GM23338 (cell line): ENCODE results near the gene LRMDA.

Experiments
- ZNF331 ChIP-seq: fragments of 250-450 bp; sonication (Bioruptor Pico); IDR thresholded peaks from 2 replicates; pipeline ENCODE4 v1.5.0; 2020; ENCODE audit warnings: low read depth, mild to moderate bottlenecking, moderate library complexity
- TF ChIP-seq, protein P1 (sequence below), 2 experiments: fragments of 200-600 bp in 1 of 2; sonication (generic) in 1 of 2; conservative IDR thresholded peaks; 2 replicates each; pipeline versions ENCODE4 v1.5.1 to v1.6.1; 2016 to 2017; ENCODE audit warnings: antibody characterized with exemption in 2 of 2, low read depth in 2 of 2, mild to moderate bottlenecking in 2 of 2, moderate library complexity in 1 of 2

DNA sequence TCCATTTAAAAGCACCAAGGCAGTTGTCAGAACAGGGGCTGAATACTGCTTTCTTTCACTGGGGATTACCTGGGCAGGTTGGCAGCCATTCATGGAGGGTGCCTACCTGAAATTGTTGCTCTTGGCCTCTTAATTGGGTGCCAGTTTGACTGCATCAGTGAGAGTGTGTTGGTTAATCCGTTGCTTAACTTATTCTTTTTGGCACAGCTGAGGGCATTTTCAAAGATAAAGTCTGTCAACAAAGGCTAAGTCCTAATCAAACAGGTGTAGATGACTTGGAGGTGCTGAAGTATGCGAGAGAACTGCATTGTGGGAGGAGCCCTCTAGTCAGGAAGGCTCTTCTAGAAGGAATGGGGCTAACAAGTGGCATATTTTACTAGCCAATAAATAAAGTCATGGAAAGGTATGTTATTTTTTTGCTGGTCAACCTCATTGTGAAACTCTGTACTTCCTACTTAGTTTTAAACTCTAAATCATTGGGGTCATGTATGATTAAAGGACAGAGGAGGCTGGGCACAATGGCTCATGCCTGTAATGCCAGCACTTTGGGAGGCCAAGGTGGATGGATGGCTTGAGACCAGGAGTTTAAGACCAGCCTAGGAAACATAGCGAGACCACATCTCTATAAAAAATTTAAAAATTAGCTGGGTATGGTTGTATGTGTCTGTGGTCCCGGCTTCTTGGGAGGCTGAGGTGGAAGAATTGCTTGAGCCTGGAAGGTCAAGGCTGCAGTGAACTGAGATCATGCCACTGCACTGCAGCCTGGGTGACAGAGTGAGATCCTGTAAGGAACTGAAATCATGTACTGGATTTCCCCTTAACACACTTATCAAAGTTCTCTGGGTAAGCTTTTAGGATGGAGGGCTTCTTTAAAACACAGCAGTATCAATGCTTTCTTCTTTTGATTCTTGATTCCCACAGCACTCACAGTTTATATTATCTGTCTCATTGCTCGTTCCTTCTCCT lies 134.1 kb downstream of the LRMDA start:
- TF ChIP-seq, protein P1, sequence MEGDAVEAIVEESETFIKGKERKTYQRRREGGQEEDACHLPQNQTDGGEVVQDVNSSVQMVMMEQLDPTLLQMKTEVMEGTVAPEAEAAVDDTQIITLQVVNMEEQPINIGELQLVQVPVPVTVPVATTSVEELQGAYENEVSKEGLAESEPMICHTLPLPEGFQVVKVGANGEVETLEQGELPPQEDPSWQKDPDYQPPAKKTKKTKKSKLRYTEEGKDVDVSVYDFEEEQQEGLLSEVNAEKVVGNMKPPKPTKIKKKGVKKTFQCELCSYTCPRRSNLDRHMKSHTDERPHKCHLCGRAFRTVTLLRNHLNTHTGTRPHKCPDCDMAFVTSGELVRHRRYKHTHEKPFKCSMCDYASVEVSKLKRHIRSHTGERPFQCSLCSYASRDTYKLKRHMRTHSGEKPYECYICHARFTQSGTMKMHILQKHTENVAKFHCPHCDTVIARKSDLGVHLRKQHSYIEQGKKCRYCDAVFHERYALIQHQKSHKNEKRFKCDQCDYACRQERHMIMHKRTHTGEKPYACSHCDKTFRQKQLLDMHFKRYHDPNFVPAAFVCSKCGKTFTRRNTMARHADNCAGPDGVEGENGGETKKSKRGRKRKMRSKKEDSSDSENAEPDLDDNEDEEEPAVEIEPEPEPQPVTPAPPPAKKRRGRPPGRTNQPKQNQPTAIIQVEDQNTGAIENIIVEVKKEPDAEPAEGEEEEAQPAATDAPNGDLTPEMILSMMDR (conservative IDR thresholded peaks at IDR 0.05; ENCODE audit: low read depth in 2 of 2), result no peak
- TF ChIP-seq ZNF331 (CRISPR knock-in tag), result no peak
